ENCODE results near the gene RGS1. TPM values are rescaled to one million over a fixed set of nuclear protein-coding genes. Genes with fewer than 3 reads are reported as not detected.

The RGS1 gene
- total RNA-seq, 1 experiment from 2014 or later = not detected

DNA sequence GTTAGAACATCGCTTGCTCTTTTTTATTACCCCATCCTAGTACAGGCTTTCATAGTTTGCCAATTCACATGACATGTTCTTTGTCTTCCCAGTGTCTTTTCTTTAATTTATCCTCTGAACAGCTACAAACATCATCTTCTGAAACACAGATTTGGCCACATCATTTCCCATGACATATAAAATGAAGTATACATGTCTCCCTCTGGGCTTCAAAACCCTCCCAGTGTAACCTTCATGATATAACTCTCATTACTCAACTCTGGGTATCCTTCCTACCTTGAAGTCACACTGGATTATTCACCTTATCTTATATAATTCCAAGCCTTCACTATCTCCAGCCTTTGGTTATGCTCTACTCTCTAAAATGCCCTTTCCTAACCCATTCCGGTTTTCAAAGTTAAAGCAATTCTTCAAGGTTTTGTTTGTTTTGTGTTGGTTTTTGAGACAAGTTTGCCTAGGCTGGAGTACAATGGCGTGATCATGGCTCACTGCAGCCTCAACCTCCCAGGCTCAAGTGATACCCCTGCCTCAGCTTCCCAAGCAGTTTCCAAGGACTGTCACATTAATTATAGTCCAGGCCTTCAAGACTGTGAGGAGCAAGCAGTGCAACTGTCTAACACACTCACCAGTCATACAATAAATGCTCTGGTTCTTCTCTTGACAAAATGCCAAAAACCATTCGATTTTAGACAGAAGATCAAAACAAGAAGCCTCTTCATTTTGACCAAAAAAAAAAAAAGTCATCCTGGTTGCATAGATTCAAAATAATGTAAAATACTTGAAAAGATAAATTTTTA, 5.8 kb downstream of the RGS1 start:
- no peak for DNase-seq (ENCODE audit: low spot score)

DNA sequence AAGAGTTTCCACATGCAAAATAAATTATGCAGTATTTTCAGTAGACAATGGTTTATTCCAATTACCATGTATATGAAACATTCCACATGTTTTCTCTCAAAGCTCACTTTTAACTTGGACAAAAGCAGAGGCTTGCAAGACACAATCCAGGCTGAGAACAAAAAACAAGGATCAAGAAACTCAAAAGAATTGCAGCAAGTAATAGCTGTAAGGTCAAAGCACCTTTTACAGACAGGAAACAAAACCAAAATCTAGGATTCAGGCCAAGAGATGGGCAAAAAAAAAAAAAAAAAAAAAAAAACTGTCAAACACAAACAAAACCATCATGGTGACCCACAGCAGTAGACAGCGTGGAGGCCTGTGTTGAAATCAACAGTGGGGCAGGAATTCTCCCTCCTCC, 9.3 kb downstream of the RGS1 start:
- DNase-seq (ENCODE audit: low spot score) = no peak

DNA sequence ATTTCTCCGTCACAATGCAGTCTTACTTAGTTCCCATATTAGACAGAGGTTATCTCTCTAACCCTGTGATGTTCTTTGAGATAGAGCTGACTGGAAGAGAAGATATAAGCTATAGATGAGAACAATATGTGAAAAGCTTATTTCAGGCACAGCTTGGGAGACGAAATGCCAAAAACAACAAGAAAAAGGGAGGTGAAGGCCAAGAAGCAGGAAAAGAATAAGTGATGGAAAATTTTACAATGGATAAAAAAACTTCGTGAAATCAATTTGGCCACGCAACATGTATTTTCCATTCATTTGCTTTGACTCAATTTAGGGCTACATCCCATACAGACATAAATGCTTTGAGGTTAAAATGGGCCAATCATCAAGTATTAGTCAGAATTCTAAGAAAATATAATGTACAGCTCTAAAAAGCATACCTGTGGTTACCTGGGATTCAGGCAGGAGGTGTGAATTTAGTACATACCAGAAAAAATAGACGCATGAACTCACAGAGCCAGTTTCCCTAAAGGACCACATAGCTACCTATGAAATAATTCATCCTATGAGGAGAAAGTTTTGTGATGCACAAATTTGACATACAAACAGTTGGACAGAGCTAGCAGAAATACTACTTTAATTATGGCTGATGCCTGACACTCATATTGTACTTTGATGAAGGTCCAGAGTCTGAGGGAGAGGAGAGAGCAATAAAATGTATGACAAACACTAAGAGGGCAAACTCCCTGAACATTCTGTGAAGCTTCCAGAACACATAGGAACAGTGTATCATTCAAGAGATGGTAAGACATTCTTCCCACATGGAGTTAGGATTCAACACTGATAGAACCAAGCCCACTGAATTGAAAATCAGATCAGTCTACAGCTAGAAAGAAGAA, 12.1 kb downstream of the RGS1 start:
- DNase-seq (ENCODE audit: low spot score) = no peak

DNA sequence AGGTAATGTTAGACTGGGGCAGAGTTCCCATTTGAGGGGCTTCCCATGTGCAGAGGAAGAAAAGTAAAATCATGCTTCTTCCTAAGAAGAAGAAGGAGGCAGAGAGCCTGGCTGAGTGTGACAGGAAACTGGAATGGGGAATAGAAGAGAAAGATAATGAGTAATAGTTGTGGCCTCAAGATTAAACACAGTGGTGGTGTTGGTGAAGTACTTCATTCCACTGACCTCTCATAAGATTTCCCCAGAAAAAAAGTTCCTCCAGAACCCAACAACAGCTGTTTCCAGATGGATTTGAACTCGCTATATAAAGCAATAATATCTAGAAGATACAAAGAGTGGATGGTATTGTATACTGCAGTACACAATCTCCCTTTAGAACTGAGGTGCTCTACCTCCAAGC, 13.0 kb downstream of the RGS1 start:
- no peak for DNase-seq (ENCODE audit: low spot score)

DNA sequence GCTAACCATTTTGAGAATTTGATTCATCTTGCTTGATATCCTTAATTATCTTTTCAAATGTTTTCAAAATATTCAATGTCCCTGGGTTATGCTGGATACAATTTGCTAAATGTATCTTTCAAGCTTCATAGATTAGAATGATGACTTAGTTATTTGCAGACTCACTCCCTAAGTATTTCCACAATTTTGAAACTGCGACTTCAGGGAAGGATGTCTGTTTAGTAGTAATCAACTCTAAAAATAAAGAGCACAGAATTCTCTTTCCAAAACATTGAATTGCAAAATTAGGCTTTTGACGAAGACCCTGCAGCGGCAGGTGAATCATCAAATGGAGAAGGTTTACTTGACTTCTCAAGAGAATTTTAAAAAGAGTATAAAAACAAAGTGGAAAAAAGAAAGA, 14.2 kb downstream of the RGS1 start:
- DNase-seq (ENCODE audit: low spot score) = no peak

DNA sequence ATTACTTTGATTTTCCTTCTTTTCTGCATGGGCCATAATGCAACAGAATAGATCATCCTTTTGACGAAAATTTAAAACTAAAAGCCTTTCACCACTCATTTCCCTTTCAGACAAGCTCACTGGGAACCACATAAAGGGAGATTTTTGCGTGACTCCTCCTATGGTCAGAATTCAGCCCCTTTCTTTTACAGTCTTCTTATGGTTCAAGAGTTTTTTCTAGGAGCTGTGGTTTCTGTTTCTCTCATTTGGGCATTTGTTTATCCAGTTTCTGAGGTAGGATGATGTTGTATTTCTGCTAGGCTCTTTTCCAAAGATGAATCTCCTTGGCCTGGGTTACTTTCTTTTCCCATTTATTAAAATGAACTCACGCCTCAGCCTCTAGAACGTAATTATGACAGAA, 16.9 kb downstream of the RGS1 start:
- DNase-seq (ENCODE audit: low spot score) = no peak

DNA sequence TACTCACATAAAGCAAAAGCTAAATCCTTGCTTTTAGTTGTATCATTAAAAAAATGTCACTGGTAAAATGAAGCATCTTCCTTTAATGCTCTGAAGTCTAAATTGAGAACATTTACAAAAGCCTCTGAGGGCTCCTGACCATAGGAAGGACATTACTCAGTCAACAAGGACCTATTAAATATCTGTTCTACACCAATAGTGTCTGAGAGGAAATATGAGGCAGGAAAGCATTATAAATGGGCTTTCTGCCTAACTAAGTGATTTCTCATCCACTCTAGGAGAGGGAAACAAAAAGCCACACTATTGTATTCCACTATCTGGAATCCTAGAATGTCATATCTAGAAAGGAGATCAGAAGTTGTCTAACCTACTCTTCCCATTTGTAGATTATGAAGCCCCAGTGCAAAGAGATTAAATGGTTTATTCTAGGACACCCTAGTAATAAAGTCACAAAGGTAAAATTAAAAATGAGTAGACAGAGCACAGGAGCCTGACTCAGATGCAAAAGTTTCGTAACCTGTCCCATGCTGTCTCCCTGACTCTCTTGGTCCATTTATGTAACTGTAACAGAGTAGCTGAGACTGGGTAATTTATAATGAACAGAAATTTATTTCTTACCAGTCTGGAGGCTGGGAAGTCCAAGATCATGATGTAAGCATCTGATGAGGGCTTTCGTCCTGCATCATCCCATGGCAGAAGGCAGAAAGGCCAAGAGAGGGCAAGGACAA, 17.6 kb downstream of the RGS1 start:
- no peak for DNase-seq (ENCODE audit: low spot score)

DNA sequence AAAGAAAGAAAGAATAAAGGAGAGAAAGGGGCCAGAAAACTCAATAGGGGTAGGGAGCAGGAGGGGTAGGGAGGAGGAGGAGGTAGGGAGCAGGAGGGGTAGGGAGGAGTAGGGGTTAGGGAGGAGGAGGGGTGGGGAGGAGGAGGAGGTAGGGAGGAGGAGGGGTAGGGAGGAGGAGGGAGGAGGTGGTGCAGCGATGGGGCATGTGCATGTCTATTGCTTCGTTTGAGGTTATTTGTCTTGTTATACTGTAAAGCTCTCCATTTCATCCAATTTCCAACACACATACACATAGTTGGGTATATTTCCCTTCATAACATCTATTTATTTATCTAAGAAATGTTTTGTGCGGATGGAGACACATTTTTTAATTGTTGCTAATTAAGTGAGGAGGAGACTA, 19.7 kb downstream of the RGS1 start:
- no peak for DNase-seq (ENCODE audit: low spot score)

DNA sequence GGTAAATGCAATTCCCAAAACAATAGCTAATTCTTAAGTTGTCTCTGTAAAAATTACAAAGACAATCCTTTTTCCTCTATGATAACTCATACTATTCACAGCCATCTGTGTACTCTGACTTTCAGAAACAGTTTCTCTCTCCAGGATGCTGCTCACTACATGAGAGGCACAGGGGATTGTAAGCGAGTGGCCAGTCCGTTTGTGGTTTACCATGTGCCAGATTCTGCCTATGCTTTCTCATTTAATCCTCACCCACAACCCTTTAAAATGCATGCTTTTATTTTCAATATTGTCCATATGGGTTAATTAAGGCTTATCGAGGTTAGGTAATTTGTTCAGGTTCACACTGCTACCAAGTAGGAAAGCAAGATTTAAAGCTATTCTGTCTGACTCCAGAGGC, 23.0 kb downstream of the RGS1 start:
- DNase-seq (ENCODE audit: low spot score) = no peak

DNA sequence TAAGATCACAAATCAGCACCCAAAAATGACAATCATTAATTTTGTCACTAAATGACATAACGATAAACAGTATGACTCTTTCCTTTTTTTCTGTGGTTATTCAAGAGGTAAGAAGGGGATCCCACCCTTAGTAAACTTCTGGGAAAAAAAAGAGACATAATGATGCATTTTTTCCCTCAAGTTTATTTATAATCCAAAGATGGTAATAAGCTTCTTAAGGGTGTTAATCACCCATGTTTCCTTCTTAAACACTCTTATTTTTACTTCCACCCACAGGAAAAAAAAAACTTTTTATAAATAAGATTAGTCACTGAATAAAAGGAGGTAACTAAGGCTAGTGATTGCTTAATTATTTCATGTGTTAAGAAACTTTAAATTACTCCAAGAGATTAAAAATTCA, 24.7 kb downstream of the RGS1 start:
- no peak for DNase-seq (ENCODE audit: low spot score)

DNA sequence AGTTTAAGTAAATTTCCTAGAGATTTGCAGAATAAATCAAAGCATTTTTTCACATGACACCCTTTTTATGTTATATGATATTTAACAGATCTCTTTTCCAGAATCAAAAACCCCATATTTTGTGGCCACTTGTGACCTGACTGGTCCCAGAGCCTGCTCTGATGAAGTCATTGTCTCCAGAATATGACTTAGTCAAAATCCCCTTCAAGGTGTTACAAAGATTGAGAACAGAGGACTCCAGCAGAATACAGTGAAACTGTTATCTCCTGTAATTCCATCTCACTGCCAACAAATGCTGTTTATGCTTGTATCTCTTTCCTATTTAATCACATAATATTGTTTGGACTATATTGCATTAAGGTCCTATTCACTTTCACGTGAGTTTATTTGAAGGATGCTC, 25.6 kb downstream of the RGS1 start:
- no peak for DNase-seq (ENCODE audit: low spot score)

DNA sequence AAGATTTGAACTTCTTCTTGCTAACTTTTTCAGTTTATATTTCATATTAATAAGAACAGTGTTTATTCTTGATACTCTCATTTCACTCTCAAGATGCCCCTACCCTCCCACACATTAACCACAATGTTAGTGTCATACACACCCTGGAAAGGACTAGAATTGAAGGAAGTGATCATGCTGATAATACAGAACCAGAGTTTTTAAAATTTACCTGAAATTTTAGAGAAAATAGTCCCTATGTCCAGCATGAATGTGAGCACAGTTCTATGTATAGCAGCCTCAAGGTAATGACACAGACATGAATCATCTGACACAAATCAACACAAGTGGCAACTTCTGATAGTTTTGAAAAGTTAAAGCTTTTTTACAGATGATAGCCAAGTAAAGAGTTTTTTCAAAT, 26.0 kb downstream of the RGS1 start:
- peak; percentile 55 for DNase-seq (ENCODE audit: low spot score)

DNA sequence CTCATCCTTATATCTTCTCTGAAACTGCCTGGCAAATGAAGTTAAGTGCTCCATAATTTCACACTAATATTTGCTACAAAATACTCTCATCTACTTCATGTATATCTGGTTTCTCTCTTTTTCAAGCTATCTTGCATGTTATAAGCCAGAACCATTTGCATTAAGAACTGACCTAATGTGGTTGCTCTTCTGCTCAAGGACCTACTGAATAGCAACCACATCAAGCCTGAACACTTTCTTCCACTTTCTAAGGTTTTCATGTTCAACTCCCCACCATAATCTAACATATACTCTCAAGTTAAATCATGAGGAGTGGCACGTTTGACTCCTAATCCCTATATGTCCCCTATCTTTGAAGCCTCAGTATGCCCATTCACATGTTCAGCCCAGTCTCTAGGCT, 27.2 kb downstream of the RGS1 start:
- DNase-seq (ENCODE audit: low spot score) = no peak

DNA sequence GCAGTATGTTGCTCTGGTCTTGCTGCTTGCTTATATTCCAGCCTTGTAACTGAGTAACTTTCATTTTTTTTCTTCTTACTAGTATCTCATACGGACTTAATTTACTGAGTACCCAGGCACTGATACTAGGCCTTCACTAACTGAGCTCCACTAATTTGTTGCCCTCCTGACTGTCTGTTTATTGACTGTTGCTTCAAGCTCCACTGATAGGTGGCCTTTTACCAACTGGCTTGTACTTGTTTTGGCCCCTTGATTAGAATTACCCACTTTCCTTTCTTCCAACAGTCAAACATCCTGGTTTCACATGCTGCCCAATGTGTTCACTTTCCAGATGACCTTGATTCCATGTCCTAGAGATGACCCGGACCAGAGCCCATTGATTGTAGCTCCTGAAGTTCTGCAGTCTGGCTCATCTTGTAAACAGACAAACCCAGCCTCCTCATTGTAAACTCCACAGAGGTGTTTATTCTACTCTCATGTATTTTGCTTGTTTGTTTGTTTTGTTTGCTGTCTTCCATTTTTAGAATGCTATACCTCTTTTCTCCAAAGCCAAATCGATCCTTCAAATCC, 27.7 kb downstream of the RGS1 start:
- no peak for DNase-seq (ENCODE audit: low spot score)

DNA sequence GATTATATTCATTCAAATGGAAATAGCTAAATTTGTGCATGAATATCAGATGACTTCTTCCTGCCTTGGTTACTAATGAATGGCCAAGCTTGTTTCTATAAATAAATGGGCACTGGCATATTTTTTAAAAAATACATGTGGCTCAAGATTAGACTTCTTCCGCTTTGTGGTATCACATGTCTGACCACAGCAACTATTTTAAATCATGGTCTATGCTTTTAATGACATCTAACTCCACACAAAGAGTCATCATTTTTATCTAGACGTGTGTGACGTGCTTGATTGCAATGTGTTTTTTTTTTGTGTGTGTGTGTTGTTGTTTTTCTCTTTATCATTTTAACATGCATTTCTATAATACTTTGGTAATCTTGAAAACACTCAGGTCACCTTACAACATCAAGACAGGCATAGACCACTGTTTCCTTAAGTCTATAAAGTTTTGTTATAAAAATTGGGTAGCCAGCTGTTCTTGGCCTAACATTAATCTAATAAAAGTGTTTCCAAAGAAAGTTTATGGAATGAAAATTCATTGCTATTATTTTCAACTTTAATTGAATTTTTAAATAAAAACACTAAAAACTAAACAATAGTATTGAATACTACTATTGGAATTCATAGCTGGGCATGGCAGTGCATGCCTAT, 29.5 kb downstream of the RGS1 start:
- peak; percentile 83 for DNase-seq (ENCODE audit: low spot score)

DNA sequence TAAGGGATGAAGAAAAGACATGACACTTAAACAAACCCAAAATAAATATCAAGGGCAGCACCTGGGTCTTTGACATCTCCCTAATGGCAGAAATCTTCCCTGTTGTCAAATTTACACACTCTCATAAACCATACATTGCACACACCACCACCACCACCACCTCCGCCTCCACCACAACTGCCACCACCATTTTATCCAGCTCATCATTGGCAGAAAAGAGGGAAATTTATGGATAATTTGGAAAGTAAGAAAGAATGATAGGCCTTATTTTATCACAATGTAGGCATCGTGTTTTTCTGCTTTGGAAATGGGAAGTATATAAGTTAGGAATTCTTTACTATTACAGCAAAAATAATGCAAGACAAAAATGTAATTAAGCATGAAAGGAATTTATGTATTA, 33.1 kb downstream of the RGS1 start:
- DNase-seq (ENCODE audit: low spot score) = no peak

DNA sequence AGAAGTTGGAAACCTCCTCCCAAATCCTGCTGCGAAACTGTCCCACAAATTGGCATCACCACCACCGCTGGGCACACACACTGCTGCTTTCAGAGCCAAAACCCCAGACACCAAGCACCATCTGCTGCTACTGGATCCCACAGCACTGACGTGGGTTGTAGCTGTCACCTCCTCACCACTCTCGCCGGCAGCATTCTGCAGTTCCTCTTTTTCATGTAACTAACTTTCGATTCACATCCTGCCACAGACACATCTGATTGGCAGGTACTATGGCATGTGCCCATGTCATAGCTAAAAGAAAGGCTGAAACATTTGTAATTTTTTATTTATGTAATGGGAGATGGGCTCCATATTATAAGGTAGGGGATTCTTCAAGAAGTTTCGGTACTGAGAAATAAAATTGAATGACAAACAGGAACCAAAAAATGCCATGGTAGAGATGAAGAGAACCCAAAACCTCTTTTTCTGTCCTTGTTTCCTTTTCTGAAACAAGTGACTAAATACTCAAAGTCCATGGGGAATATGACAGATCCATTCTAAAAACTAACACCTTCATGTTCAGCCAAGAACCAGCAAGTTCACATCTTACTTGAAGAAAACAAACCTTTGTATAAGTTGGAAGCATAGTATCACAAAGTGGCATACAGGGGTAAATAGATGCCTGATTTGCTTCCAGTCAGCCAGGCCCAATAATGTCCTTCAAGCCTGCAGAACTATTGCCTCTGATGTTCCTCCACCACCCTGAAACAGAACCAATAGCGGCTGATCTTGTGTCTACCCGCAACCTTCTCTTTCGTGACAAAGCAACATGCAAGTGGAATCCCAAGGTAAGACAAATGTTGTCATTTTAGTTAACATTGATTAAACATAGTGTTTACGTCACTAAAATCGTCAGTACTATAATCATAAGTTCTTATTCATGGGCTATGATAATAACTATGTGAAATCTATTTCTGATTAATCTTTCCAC, 33.8 kb downstream of the RGS1 start:
- DNase-seq (ENCODE audit: low spot score) = no peak

DNA sequence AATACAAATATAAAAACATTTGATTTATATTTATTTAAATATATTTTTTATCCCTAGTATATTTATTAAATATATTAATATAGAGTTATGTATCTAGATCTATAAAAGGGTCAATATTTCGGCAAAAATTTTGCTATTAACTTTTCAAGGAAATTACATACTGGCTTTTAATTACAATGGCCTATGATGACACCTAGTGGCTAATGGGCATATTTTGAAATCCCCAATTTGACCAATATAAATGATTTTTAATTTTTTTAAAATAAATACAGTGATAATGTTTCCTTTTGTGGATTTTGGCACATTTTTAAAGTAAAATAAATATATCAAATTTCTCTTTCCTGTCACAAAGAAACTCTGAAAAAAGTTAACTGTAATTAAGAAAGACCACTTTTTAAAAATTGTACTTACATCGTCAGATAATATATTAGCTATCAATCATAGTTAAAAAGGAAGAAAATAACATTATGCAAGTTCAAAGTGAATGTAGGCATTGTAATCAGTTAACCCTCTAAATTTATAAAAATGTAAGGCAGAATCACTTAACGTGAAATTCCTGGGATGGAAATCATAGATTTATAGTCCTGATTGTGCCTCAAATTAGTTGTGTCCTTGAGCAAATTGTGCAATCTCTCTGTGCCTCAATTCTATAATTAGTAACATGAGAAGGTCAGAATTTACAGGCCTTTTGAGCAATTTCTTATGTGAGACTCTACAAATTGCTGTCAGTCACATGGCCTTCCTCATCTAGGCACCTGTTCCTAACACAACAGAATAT, 34.7 kb downstream of the RGS1 start:
- peak; percentile 24 for DNase-seq (ENCODE audit: low spot score)

DNA sequence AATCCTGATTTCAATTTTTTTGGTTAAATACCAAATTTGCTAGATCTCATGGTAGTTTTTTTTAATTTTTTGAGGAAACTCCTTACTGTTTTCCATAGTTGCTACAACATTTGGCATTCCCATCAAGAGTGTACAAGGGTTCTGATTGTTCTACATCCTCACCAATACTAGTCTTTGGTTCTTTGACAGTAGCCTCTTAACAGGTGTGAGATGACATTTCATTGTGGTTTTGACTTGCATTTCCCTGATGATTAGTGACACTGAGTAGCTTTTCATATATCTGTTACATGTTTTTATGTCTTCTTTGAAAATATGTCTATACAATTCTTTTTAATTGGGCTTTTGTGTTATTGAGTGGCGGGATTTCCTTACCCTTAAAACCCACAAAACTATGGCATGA, 39.5 kb downstream of the RGS1 start:
- DNase-seq (ENCODE audit: low spot score) = no peak
